GM23338 (cell line): Measurements from ENCODE around the gene CNTNAP2. TPM values are rescaled to one million over a fixed set of nuclear protein-coding genes. Genes with fewer than 3 reads are reported as not detected.

Experiments
- ATAC-seq: fragments of 200-7000 bp; cut with Tn5 transposase; 3 replicates; pipeline ENCODE4 v1.9.1; 2020
- DNase-seq: peaks from one replicate; pipeline ENCODE4 v3.0.0-alpha.2; 2015; ENCODE audit warnings: low spot score
- H2AFZ ChIP-seq: fragments of 200-600 bp; sonication (generic); 2 replicates; pipeline ENCODE4 v1.8.0; 2016; ENCODE audit warnings: antibody characterized with exemption, mild to moderate bottlenecking, moderate library complexity
- H3F3A ChIP-seq: fragments of 200-600 bp; sonication (generic); replicated peaks from 2 replicates; pipeline ENCODE4 v1.8.0; 2017; ENCODE audit warnings: antibody characterized with exemption, mixed run types, low read depth
- H3K27ac ChIP-seq: fragments of 200-600 bp; sonication (generic); 2 replicates; pipeline ENCODE4 v1.6.1; 2016; ENCODE audit warnings: low read depth
- H3K27me3 ChIP-seq: fragments of 200-600 bp; sonication (generic); 2 replicates; pipeline ENCODE4 v1.8.0; 2016; ENCODE audit warnings: mild to moderate bottlenecking, mixed run types, moderate library complexity; ENCODE audit not compliant: insufficient read depth
- H3K36me3 ChIP-seq: fragments of 200-600 bp; sonication (generic); 2 replicates; pipeline ENCODE4 v1.8.0; 2016; ENCODE audit warnings: mild to moderate bottlenecking; ENCODE audit not compliant: insufficient read depth
- H3K4me1 ChIP-seq: fragments of 200-600 bp; sonication (generic); 2 replicates; pipeline ENCODE4 v1.8.0; 2016; ENCODE audit warnings: mild to moderate bottlenecking, moderate library complexity; ENCODE audit not compliant: insufficient read depth
- H3K4me2 ChIP-seq: fragments of 200-600 bp; sonication (generic); 2 replicates; pipeline ENCODE4 v1.7.1; 2017; ENCODE audit warnings: mixed run types
- H3K4me3 ChIP-seq: fragments of 200-600 bp; sonication (generic); 2 replicates; pipeline ENCODE4 v1.6.1; 2016; ENCODE audit warnings: mixed run types
- H3K79me2 ChIP-seq: fragments of 200-600 bp; sonication (generic); replicated peaks from 2 replicates; pipeline ENCODE4 v1.8.0; 2017; ENCODE audit warnings: mild to moderate bottlenecking; ENCODE audit not compliant: insufficient read depth
- H3K9me2 ChIP-seq: fragments of 200-600 bp; sonication (generic); 2 replicates; pipeline ENCODE4 v1.8.0; 2017; ENCODE audit not compliant: insufficient read depth
- H4K20me1 ChIP-seq: fragments of 200-600 bp; sonication (generic); replicated peaks from 2 replicates; pipeline ENCODE4 v1.8.0; 2017; ENCODE audit warnings: mild to moderate bottlenecking; ENCODE audit not compliant: insufficient read depth
- H3K27ac Mint-ChIP-seq: 2 replicates; pipeline ENCODE4 v1.8.0; 2020; ENCODE audit warnings: inconsistent platforms, mild to moderate bottlenecking, moderate library complexity, mixed read lengths
- H3K27me3 Mint-ChIP-seq: 3 replicates; pipeline ENCODE4 v1.8.0; 2022; ENCODE audit warnings: low read depth, mild to moderate bottlenecking, moderate library complexity, mixed read lengths, inconsistent platforms; ENCODE audit not compliant: insufficient read depth, poor library complexity
- H3K36me3 Mint-ChIP-seq: 3 replicates; pipeline ENCODE4 v1.8.0; 2021; ENCODE audit warnings: low read depth, mild to moderate bottlenecking, inconsistent platforms, moderate library complexity, mixed read lengths
- H3K4me1 Mint-ChIP-seq: 3 replicates; pipeline ENCODE4 v1.8.0; 2020; ENCODE audit warnings: mild to moderate bottlenecking, inconsistent platforms, mixed read lengths
- H3K4me3 Mint-ChIP-seq: 3 replicates; pipeline ENCODE4 v1.8.0; 2021; ENCODE audit warnings: moderate library complexity, mild to moderate bottlenecking, inconsistent platforms, mixed read lengths
- H3K9me3 Mint-ChIP-seq: 3 replicates; pipeline ENCODE4 v1.8.0; 2020; ENCODE audit warnings: moderate library complexity, mild to moderate bottlenecking, inconsistent platforms, mixed read lengths
- EZH2 ChIP-seq: fragments of 200-600 bp; sonication (generic); IDR thresholded peaks from one replicate; pipeline ENCODE4 v1.8.0; 2017; ENCODE audit warnings: antibody characterized with exemption, mild to moderate bottlenecking, low read depth; ENCODE audit not compliant: unreplicated experiment
- EZH2phosphoT487 ChIP-seq: fragments of 200-600 bp; sonication (generic); IDR thresholded peaks from one replicate; pipeline ENCODE4 v1.8.1; 2018; ENCODE audit warnings: antibody characterized with exemption; ENCODE audit not compliant: unreplicated experiment
- NANOG ChIP-seq: IDR thresholded peaks from 2 replicates; pipeline ENCODE4 v1.6.1; 2016; ENCODE audit warnings: antibody characterized with exemption, borderline replicate concordance
- POLR2AphosphoS5 ChIP-seq: IDR thresholded peaks from 2 replicates; pipeline ENCODE4 v1.6.1; 2016; ENCODE audit warnings: antibody characterized with exemption, low read depth
- STAT1 ChIP-seq: IDR thresholded peaks from one replicate; pipeline ENCODE4 v1.6.1; 2016; ENCODE audit warnings: antibody characterized with exemption; ENCODE audit not compliant: unreplicated experiment
- ZNF114 ChIP-seq: fragments of 250-450 bp; sonication (Bioruptor Pico); IDR thresholded peaks from 2 replicates; pipeline ENCODE4 v1.5.0; 2020; ENCODE audit warnings: mild to moderate bottlenecking, moderate library complexity
- ZNF331 ChIP-seq: fragments of 250-450 bp; sonication (Bioruptor Pico); IDR thresholded peaks from 2 replicates; pipeline ENCODE4 v1.5.0; 2020; ENCODE audit warnings: low read depth, mild to moderate bottlenecking, moderate library complexity
- polyA plus RNA-seq: library from polyadenylated mRNA; unstranded; fragments of >200 nt; fragmentation: Nextera tagmentation; extraction: Ambion mirVana; gene quantifications from 2 replicates; pipeline ENCODE4 v1.2.1, GENCODE V29; 2016
- total RNA-seq: library from RNA; depleted of rRNA; stranded (reverse); fragments of >200 nt; shearing (Covaris generic); gene quantifications from 2 replicates; pipeline ENCODE4 v1.2.3, GENCODE V29; 2014
- TF ChIP-seq, protein P1 (sequence below): fragments of 250-450 bp; sonication (Bioruptor Pico); IDR thresholded peaks from 2 replicates; pipeline ENCODE4 v1.5.0; 2020; ENCODE audit warnings: mild to moderate bottlenecking, moderate library complexity
- TF ChIP-seq, protein P2 (sequence below): IDR thresholded peaks from 2 replicates; pipeline ENCODE4 v1.6.1; 2016; ENCODE audit warnings: antibody characterized with exemption
- TF ChIP-seq, protein P3 (sequence below): IDR thresholded peaks from one replicate; pipeline ENCODE4 v1.6.1; 2018; ENCODE audit warnings: antibody characterized with exemption; ENCODE audit not compliant: unreplicated experiment
- TF ChIP-seq, protein P4 (sequence below), 2 experiments: fragments of 200-600 bp in 1 of 2; sonication (generic) in 1 of 2; conservative IDR thresholded peaks; 2 replicates each; pipeline versions ENCODE4 v1.5.1 to v1.6.1; 2016 to 2017; ENCODE audit warnings: antibody characterized with exemption in 2 of 2, low read depth in 2 of 2, mild to moderate bottlenecking in 2 of 2, moderate library complexity in 1 of 2

The CNTNAP2 gene
- total and polyA plus RNA-seq, 2 experiments from 2014 or later, result 38.2 to 61.3 TPM

DNA sequence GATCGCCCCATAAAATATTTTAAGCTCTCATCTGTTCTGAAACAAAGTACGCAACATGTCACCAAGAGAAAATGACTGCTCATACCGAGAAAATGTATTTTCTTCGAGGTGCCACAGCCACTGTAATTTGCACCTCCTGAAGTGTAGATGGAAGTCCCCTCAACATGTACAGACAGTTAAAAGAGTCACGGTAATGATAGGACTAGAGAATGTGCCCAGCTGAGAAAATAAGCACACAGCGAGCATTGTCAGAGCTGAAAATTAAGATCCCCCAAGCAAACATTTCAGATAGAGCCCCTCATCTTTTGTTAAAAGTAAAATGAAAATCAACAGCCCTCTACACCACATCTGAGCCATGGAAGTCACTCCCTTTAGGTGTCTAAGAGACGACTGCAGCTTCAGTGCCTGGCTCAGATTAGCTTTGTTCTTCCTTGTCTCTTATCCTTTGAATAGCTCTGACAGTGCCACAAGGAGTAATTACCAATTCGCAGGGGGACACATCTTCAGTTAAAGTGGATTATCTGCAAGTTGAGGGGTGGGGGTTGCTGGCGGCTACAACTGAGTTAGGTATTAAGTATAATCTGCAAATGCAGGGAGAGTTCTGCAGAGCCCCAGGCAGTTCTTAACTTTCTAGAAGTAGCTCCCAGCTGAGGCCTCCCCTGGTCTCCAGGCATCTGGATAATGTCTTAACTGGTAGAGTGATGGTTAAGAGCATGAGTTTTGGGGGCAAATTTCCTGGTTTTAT is 2251.3 kb downstream of the CNTNAP2 start:
- ATAC-seq, result no peak
- Histone ChIP-seq H4K20me1 (no peaks in the 10 kb centered on the region), H2AFZ (no peak overlapping the region), H3K36me3 (peaks cover 5% of the 10 kb centered on the region; the same call in 1 of the 2 replicates), H3K79me2 (peaks cover 4% of the 10 kb centered on the region), H3K4me2 (no peak overlapping the region), H3F3A (no peaks in the 10 kb centered on the region), H3K4me3 (no peak overlapping the region), H3K27me3 (no peaks in the 10 kb centered on the region), H3K27ac (no peak overlapping the region), H3K4me1 (no peaks in the 10 kb centered on the region), H3K9me2 (no peaks in the 10 kb centered on the region)
- no peak for TF ChIP-seq NANOG
- TF ChIP-seq, protein P1, sequence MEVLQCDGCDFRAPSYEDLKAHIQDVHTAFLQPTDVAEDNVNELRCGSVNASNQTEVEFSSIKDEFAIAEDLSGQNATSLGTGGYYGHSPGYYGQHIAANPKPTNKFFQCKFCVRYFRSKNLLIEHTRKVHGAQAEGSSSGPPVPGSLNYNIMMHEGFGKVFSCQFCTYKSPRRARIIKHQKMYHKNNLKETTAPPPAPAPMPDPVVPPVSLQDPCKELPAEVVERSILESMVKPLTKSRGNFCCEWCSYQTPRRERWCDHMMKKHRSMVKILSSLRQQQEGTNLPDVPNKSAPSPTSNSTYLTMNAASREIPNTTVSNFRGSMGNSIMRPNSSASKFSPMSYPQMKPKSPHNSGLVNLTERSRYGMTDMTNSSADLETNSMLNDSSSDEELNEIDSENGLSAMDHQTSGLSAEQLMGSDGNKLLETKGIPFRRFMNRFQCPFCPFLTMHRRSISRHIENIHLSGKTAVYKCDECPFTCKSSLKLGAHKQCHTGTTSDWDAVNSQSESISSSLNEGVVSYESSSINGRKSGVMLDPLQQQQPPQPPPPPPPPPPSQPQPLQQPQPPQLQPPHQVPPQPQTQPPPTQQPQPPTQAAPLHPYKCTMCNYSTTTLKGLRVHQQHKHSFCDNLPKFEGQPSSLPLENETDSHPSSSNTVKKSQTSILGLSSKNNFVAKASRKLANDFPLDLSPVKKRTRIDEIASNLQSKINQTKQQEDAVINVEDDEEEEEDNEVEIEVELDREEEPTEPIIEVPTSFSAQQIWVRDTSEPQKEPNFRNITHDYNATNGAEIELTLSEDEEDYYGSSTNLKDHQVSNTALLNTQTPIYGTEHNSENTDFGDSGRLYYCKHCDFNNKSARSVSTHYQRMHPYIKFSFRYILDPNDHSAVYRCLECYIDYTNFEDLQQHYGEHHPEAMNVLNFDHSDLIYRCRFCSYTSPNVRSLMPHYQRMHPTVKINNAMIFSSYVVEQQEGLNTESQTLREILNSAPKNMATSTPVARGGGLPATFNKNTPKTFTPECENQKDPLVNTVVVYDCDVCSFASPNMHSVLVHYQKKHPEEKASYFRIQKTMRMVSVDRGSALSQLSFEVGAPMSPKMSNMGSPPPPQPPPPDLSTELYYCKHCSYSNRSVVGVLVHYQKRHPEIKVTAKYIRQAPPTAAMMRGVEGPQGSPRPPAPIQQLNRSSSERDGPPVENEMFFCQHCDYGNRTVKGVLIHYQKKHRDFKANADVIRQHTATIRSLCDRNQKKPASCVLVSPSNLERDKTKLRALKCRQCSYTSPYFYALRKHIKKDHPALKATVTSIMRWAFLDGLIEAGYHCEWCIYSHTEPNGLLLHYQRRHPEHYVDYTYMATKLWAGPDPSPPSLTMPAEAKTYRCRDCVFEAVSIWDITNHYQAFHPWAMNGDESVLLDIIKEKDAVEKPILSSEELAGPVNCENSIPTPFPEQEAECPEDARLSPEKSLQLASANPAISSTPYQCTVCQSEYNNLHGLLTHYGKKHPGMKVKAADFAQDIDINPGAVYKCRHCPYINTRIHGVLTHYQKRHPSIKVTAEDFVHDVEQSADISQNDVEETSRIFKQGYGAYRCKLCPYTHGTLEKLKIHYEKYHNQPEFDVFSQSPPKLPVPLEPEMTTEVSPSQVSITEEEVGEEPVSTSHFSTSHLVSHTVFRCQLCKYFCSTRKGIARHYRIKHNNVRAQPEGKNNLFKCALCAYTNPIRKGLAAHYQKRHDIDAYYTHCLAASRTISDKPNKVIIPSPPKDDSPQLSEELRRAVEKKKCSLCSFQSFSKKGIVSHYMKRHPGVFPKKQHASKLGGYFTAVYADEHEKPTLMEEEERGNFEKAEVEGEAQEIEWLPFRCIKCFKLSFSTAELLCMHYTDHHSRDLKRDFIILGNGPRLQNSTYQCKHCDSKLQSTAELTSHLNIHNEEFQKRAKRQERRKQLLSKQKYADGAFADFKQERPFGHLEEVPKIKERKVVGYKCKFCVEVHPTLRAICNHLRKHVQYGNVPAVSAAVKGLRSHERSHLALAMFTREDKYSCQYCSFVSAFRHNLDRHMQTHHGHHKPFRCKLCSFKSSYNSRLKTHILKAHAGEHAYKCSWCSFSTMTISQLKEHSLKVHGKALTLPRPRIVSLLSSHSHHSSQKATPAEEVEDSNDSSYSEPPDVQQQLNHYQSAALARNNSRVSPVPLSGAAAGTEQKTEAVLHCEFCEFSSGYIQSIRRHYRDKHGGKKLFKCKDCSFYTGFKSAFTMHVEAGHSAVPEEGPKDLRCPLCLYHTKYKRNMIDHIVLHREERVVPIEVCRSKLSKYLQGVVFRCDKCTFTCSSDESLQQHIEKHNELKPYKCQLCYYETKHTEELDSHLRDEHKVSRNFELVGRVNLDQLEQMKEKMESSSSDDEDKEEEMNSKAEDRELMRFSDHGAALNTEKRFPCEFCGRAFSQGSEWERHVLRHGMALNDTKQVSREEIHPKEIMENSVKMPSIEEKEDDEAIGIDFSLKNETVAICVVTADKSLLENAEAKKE (CRISPR knock-in tag), result no peak
- TF ChIP-seq, protein P2, sequence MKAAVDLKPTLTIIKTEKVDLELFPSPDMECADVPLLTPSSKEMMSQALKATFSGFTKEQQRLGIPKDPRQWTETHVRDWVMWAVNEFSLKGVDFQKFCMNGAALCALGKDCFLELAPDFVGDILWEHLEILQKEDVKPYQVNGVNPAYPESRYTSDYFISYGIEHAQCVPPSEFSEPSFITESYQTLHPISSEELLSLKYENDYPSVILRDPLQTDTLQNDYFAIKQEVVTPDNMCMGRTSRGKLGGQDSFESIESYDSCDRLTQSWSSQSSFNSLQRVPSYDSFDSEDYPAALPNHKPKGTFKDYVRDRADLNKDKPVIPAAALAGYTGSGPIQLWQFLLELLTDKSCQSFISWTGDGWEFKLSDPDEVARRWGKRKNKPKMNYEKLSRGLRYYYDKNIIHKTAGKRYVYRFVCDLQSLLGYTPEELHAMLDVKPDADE, result no peak
- no peak for TF ChIP-seq POLR2AphosphoS5
- TF ChIP-seq EZH2phosphoT487, result no peak
- TF ChIP-seq, protein P3, sequence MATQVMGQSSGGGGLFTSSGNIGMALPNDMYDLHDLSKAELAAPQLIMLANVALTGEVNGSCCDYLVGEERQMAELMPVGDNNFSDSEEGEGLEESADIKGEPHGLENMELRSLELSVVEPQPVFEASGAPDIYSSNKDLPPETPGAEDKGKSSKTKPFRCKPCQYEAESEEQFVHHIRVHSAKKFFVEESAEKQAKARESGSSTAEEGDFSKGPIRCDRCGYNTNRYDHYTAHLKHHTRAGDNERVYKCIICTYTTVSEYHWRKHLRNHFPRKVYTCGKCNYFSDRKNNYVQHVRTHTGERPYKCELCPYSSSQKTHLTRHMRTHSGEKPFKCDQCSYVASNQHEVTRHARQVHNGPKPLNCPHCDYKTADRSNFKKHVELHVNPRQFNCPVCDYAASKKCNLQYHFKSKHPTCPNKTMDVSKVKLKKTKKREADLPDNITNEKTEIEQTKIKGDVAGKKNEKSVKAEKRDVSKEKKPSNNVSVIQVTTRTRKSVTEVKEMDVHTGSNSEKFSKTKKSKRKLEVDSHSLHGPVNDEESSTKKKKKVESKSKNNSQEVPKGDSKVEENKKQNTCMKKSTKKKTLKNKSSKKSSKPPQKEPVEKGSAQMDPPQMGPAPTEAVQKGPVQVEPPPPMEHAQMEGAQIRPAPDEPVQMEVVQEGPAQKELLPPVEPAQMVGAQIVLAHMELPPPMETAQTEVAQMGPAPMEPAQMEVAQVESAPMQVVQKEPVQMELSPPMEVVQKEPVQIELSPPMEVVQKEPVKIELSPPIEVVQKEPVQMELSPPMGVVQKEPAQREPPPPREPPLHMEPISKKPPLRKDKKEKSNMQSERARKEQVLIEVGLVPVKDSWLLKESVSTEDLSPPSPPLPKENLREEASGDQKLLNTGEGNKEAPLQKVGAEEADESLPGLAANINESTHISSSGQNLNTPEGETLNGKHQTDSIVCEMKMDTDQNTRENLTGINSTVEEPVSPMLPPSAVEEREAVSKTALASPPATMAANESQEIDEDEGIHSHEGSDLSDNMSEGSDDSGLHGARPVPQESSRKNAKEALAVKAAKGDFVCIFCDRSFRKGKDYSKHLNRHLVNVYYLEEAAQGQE, result no peak
- TF ChIP-seq, protein P4, sequence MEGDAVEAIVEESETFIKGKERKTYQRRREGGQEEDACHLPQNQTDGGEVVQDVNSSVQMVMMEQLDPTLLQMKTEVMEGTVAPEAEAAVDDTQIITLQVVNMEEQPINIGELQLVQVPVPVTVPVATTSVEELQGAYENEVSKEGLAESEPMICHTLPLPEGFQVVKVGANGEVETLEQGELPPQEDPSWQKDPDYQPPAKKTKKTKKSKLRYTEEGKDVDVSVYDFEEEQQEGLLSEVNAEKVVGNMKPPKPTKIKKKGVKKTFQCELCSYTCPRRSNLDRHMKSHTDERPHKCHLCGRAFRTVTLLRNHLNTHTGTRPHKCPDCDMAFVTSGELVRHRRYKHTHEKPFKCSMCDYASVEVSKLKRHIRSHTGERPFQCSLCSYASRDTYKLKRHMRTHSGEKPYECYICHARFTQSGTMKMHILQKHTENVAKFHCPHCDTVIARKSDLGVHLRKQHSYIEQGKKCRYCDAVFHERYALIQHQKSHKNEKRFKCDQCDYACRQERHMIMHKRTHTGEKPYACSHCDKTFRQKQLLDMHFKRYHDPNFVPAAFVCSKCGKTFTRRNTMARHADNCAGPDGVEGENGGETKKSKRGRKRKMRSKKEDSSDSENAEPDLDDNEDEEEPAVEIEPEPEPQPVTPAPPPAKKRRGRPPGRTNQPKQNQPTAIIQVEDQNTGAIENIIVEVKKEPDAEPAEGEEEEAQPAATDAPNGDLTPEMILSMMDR (conservative IDR thresholded peaks at IDR 0.05; ENCODE audit: low read depth in 2 of 2), result no peak
- TF ChIP-seq ZNF331, result no peak
- no peak for TF ChIP-seq ZNF114 (CRISPR knock-in tag)
- no peak for TF ChIP-seq STAT1
- no peak for TF ChIP-seq EZH2
- Mint-ChIP-seq H3K9me3 (peaks cover 23% of the 10 kb centered on the region), H3K27ac (no peak overlapping the region), H3K27me3 (no peaks in the 10 kb centered on the region), H3K36me3 (peaks cover 48% of the 10 kb centered on the region), H3K4me1 (no peaks in the 10 kb centered on the region; the same call in 1 of the 3 replicates), H3K4me3 (no peak overlapping the region)
- DNase-seq, result no peak
